NCI-H2227 treated with DMSO at 0.1 percent for 48 hours (cell line): Measurements from ENCODE around the gene CDKN2D.

Source experiments
- DNase-seq: peaks from one replicate; lab custom pipeline; 2025; lab: John Stamatoyannopoulos, UW

CDKN2D gene

GRCh38 chr19:10520652-10521318 is 48.0 kb downstream of the CDKN2D start:
- DNase-seq = no peak

GRCh38 chr19:10519421-10519820 is 49.4 kb downstream of the CDKN2D start:
- DNase-seq = no peak

DNA sequence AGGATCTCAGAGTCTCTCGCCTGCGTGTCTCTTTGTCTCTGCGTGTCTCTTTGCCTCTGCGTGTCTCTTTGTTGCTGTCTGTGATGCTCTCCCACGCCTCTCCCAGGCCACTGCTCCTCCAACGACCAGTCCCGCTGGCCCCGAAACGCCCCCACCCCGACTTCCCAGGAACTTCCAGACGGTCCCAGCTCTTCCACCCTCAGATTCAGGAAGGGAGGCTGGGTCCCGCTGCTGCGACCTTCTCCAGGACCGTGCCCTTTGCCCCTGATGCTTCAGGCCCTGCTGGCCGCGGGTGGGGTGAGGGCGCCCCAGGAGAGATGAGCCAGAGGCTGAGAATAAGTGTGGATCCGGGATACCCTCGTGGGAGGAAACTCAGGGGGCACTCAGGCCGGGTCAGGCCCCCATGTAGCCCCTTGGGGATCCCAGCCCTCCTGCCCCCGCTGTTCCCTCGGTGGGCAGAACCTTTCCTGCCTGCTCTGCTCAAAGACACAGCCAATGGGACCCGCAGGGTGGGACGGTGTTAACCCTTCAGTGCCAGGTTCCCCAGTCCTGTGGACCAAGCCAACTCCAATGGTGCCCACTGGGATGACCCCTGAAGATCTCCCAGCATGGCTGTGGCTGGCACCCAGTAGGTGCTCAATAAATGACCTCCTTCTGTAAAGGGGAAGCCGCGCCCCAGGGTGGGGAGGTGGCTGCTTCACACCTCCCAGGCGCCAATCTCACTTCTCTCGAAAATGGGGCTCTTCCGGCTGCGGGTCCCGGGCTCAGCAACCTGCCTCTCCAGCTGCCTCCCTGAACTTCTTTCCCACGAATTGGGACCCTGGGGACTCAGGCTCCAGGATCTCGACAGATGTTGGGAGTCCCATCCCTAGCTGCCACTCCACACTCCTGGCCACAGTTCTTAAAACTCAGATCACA is 50.1 kb downstream of the CDKN2D start:
- DNase-seq = peak; percentile 3

- peak; percentile 75 for DNase-seq
These were observed 50.9 kb downstream of the CDKN2D start for GRCh38 chr19:10517760-10518443.

- no peak for DNase-seq
These were observed 51.4 kb downstream of the CDKN2D start, which contains the start of gene S1PR5 for GRCh38 chr19:10517361-10517759. S1PR5 (minus strand) TSS chr19:10517447; CDS start chr19:10515011, 2,436 bp downstream.

DNA sequence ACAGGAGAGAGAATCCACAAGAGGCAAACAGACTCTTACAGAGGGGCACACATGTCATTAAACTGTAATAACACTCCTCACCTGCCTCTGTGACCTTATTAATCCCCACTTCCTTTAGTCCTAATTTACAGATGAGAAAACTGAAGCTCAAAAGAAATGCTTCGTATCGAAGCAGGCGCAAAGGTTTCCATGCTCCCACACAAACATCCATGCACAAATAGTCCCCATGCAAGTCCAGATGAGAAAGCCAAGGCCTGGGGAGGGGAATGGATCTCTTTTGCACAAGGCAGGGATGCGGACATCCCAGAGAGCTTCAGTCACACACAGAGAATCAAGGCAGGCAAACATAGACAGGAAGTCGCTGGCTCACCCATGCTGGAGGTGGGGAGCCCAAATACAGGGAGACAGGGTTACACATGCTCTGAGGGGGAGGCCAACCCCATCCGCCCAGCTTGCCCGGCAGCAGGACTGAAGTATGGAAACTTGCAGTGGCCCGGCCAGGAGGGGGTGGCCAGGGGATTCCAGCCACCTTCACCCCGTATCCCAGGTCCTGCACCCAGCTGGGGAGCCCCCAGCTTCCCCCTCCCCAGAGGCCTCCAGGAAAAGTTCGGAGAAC is 52.0 kb downstream of the CDKN2D start:
- no peak for DNase-seq
